Smooth muscle cell of the umbilical artery (primary cell): ENCODE data around the gene SPRY1. TPM values are rescaled to one million over a fixed set of nuclear protein-coding genes. Genes with fewer than 3 reads are reported as not detected.

Experiments used
- total RNA-seq: library from RNA; depleted of rRNA; stranded (reverse); fragments of >200 nt; gene quantifications from 2 replicates; pipeline ENCODE4 v1.2.3, GENCODE V29; 2014

Gene SPRY1, protein sequence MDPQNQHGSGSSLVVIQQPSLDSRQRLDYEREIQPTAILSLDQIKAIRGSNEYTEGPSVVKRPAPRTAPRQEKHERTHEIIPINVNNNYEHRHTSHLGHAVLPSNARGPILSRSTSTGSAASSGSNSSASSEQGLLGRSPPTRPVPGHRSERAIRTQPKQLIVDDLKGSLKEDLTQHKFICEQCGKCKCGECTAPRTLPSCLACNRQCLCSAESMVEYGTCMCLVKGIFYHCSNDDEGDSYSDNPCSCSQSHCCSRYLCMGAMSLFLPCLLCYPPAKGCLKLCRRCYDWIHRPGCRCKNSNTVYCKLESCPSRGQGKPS
- total RNA-seq = 2.6 and 5.9 TPM in 2 replicates

GRCh38 chr4:123396307-123397143 is at the start of gene SPRY1:
Gene SPRY1 (plus strand): TSS chr4:123396795. CDS start chr4:123401592, 4,797 bp downstream.

